Measurements from ENCODE around the gene PARD3B. TPM values are rescaled to one million over a fixed set of nuclear protein-coding genes. Genes with fewer than 3 reads are reported as not detected.

Gene PARD3B
- total RNA-seq, 1 experiment from 2014 or later: 7.6 TPM

DNA sequence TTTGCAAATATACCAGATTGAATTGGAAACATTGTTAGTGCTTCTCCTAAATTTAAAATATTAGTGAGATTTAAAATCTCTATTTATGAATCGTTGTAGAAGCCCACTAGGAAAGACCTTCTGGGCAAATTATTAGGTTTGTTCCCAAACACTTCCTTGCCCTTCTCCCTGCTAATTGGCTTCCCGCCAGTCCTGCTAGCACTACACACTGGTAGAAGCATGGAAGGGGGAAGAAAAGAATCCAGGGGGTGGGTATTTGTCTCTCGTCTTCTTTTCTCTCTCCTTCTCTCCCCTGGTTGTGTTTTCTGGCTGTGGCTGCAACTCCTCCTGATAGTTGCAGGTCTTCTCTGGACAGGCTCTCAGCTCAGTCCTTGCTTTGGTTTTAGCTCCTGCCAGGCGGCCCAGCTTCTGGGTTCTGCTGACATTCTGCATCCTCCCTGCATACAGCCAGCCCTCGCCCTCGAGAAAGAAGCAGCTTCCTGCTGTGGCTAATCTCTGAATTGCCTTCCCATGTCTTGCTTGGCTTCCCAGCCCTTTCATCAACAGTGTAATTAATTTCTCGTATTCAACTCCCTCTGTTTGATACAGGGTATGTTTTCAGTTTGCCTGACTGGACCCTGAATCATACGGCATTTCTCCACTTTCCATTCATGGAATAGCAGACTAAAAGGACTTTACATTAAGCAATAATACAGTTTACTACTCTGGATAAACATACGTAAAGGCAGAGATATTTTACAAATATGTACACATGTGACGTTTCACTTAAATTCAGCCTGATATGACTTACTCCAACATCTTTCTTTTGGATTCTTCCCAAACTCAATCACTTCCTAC, 6.9 kb upstream of the PARD3B start:
- no peak overlapping the region for H3K27ac ChIP-seq
- no peak overlapping the region for H3K4me3 ChIP-seq
- ChIA-PET CTCF (no interaction called here), POLR2A (ENCODE audit: unreplicated experiment) (no interaction called here)
- intact Hi-C loops (cut with micrococcal nuclease; ENCODE audit: unreplicated experiment): no loop called here
- 0 out of 2 replicates have a peak, but pooled peaks cover 3% of the 10 kb centered on the region for H3F3A ChIP-seq (ENCODE audit: insufficient read depth, low read depth)
- no peaks in the 10 kb centered on the region for H4K20me1 ChIP-seq (ENCODE audit: insufficient read depth)
- no TSS peak for BruUV-seq (replicated peaks)
- H3K9me3 ChIP-seq (ENCODE audit: insufficient read depth, low read depth): no peaks in the 10 kb centered on the region
- no peaks in the 10 kb centered on the region for H3K9me2 ChIP-seq (ENCODE audit: insufficient read depth)
- peaks cover 32% of the 10 kb centered on the region for H3K4me1 ChIP-seq (replicated peaks; ENCODE audit: insufficient read depth)
- no peaks in the 10 kb centered on the region for H3K36me3 ChIP-seq (ENCODE audit: low read depth)
- H3K79me2 ChIP-seq (ENCODE audit: low read depth): no peaks in the 10 kb centered on the region
- DNase-seq: no peak
- no peak overlapping the region for H2AFZ ChIP-seq
- H3K27me3 ChIP-seq (ENCODE audit: insufficient read depth, low read depth): no peaks in the 10 kb centered on the region
- TF ChIP-seq EZH2 (IDR thresholded peaks at IDR 0.05; ENCODE audit: low read depth): no peak
- TF ChIP-seq, protein P1, sequence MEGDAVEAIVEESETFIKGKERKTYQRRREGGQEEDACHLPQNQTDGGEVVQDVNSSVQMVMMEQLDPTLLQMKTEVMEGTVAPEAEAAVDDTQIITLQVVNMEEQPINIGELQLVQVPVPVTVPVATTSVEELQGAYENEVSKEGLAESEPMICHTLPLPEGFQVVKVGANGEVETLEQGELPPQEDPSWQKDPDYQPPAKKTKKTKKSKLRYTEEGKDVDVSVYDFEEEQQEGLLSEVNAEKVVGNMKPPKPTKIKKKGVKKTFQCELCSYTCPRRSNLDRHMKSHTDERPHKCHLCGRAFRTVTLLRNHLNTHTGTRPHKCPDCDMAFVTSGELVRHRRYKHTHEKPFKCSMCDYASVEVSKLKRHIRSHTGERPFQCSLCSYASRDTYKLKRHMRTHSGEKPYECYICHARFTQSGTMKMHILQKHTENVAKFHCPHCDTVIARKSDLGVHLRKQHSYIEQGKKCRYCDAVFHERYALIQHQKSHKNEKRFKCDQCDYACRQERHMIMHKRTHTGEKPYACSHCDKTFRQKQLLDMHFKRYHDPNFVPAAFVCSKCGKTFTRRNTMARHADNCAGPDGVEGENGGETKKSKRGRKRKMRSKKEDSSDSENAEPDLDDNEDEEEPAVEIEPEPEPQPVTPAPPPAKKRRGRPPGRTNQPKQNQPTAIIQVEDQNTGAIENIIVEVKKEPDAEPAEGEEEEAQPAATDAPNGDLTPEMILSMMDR (conservative IDR thresholded peaks at IDR 0.05): no peak
- H3K4me2 ChIP-seq: no peak overlapping the region

DNA sequence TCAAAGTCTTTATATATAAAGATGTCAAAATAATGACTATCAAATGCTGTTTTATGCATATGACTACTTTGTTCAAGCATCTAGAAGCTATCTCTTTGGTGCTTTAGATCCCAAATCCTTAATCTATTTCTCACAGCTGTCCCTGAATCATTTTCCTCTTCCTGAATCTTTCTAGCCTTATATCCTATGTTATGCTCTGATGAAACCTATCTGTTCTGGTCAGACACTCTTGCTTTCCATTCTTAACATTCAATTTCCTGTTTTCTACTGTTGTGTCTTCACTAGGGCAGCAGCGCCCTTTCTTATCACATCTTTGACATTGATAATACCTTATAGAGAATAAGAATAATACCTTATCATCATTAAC, 6.3 kb upstream of the PARD3B start:
- Histone ChIP-seq H3K27ac (no peak overlapping the region), H3K4me1 (replicated peaks; ENCODE audit: insufficient read depth) (peaks cover 29% of the 10 kb centered on the region), H3K4me2 (no peak overlapping the region), H3F3A (ENCODE audit: insufficient read depth, low read depth) (0 out of 2 replicates have a peak, but pooled peaks cover 1% of the 10 kb centered on the region), H3K79me2 (ENCODE audit: low read depth) (no peaks in the 10 kb centered on the region), H2AFZ (no peak overlapping the region), H3K27me3 (ENCODE audit: insufficient read depth, low read depth) (no peaks in the 10 kb centered on the region), H3K36me3 (ENCODE audit: low read depth) (no peaks in the 10 kb centered on the region), H4K20me1 (ENCODE audit: insufficient read depth) (no peaks in the 10 kb centered on the region), H3K4me3 (no peak overlapping the region), H3K9me2 (ENCODE audit: insufficient read depth) (no peaks in the 10 kb centered on the region), H3K9me3 (ENCODE audit: insufficient read depth, low read depth) (no peaks in the 10 kb centered on the region)
- intact Hi-C loops (cut with micrococcal nuclease; ENCODE audit: unreplicated experiment): no loop called here
- POLR2A ChIA-PET (ENCODE audit: unreplicated experiment): no interaction called here
- BruUV-seq (replicated peaks): no TSS peak
- CTCF ChIA-PET: interaction anchor here (0.7 kb wide), 2 partner anchors 82 to 188 kb away, joined by 7 to 13 read pairs; no protein-coding TSS in a partner anchor
- TF ChIP-seq EZH2 (IDR thresholded peaks at IDR 0.05; ENCODE audit: low read depth): no peak
- no peak for DNase-seq

DNA sequence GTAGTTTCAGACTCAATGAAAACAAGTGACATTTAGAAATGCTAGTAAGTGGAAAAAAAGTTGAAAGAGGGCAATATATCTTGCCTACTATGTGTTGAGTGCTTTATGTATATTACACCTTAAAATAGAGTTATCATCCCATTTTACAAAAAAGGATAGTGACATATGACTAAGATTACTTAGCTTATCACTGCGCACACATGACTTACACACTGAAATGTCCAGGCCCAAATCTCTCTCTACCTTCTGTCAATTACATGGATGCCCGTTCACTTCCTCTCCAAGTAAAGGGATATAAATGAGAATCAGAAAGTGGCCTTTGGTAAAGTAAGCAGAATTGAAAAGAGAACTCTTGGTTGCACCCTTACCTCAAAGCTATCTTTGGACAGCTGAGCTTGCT, 3.6 kb upstream of the PARD3B start:
- no peaks in the 10 kb centered on the region for H3K27me3 ChIP-seq (ENCODE audit: insufficient read depth, low read depth)
- H3K9me3 ChIP-seq (ENCODE audit: insufficient read depth, low read depth): no peaks in the 10 kb centered on the region
- 0 out of 2 replicates have a peak, but pooled peaks cover 2% of the 10 kb centered on the region for H3F3A ChIP-seq (ENCODE audit: insufficient read depth, low read depth)
- H3K4me3 ChIP-seq: no peak overlapping the region
- POLR2A ChIA-PET (ENCODE audit: unreplicated experiment): no interaction called here
- H3K4me1 ChIP-seq (replicated peaks; ENCODE audit: insufficient read depth): peaks cover 22% of the 10 kb centered on the region
- no peaks in the 10 kb centered on the region for H3K36me3 ChIP-seq (ENCODE audit: low read depth)
- BruUV-seq (replicated peaks): no TSS peak
- H3K27ac ChIP-seq: no peak overlapping the region
- intact Hi-C loops (cut with micrococcal nuclease; ENCODE audit: unreplicated experiment): loop anchor here (10.0 kb wide), 1 partner anchor 1143 kb away; the partner anchor contains the start of gene NRP2
- H2AFZ ChIP-seq: no peak overlapping the region
- H3K4me2 ChIP-seq: no peak overlapping the region
- H4K20me1 ChIP-seq (ENCODE audit: insufficient read depth): no peaks in the 10 kb centered on the region
- no peak for DNase-seq
- CTCF ChIA-PET: no interaction called here
- TF ChIP-seq, protein P1 (conservative IDR thresholded peaks at IDR 0.05): no peak
- TF ChIP-seq EZH2 (IDR thresholded peaks at IDR 0.05; ENCODE audit: low read depth): no peak
- no peaks in the 10 kb centered on the region for H3K9me2 ChIP-seq (ENCODE audit: insufficient read depth)
- peaks cover 9% of the 10 kb centered on the region for H3K79me2 ChIP-seq (ENCODE audit: low read depth)

Data from PC-9 (cell line).